ENCODE data around the gene NDUFA7.
"Not testable (repeated sequence)": the region's sequence is repeated elsewhere in the genome, so short reads cannot be mapped to it uniquely, and the experiment has no call there.

- not testable (repeated sequence) for TF ChIP-seq CTCF, POLR2A (IDR thresholded peaks at IDR 0.05)
Observed at GRCh38 chr19:8276508-8276907, 44.7 kb downstream of the NDUFA7 start.

Measured in Peyer's patch (tissue), 4 donors.